CD4-positive, alpha-beta memory T cell (primary cell): ENCODE results near the gene TBRG4. TPM values are rescaled to one million over a fixed set of nuclear protein-coding genes. Genes with fewer than 3 reads are reported as not detected.

Experiments
- CTCF ChIA-PET: fragments of 350-600 bp; sonication (Branson Sonifier 250); formaldehyde crosslinking; loops from one replicate; lab custom pipeline; 2021; ENCODE audit warnings: inconsistent platforms; ENCODE audit not compliant: partially characterized antibody; lab: Charles Lee
- POLR2A ChIA-PET: fragments of 350-600 bp; sonication (Branson Sonifier 250); formaldehyde crosslinking; loops from one replicate; lab custom pipeline; 2021; ENCODE audit not compliant: partially characterized antibody; lab: Charles Lee
- DNase-seq, 5 donors: peaks; one replicate each; pipeline versions ENCODE4 v3.0.0 to v3.0.0-alpha.2; 2020 to 2022; ENCODE audit warnings: mixed read lengths in 1 of 5
- H3K27ac ChIP-seq: one replicate; pipeline ENCODE4 v1.7.0; 2013; ENCODE audit warnings: low read depth, low read length
- H3K27me3 ChIP-seq: 2 replicates; pipeline ENCODE4 v1.7.0; 2013; ENCODE audit warnings: mild to moderate bottlenecking, low read length, moderate library complexity; ENCODE audit not compliant: insufficient read depth
- H3K36me3 ChIP-seq: 2 replicates; pipeline ENCODE4 v1.7.0; 2013; ENCODE audit warnings: mild to moderate bottlenecking, low read length, moderate library complexity; ENCODE audit not compliant: insufficient read depth
- H3K4me1 ChIP-seq: 2 replicates; pipeline ENCODE4 v1.7.0; 2013; ENCODE audit warnings: mild to moderate bottlenecking, low read length, moderate library complexity; ENCODE audit not compliant: insufficient read depth
- H3K4me3 ChIP-seq, 2 donors: one replicate each; pipeline ENCODE4 v1.7.0; 2013; ENCODE audit warnings: low read length in 2 of 2, mild to moderate bottlenecking in 1 of 2
- H3K9me3 ChIP-seq, 2 donors: one replicate each; pipeline ENCODE4 v1.7.0; 2013; ENCODE audit warnings: low read length in 2 of 2, control low read depth in 1 of 2; ENCODE audit not compliant: control insufficient read depth in 1 of 2
- H3K27ac Mint-ChIP-seq, 7 donors: one replicate each; pipeline ENCODE4 v1.8.0; 2020 to 2021; ENCODE audit warnings: mixed read lengths in 7 of 7, mild to moderate bottlenecking in 6 of 7, inconsistent platforms in 3 of 7, moderate library complexity in 3 of 7
- H3K27me3 Mint-ChIP-seq, 2 donors: one replicate each; pipeline ENCODE4 v1.8.0; 2020 to 2021; ENCODE audit warnings: mixed read lengths in 2 of 2
- H3K36me3 Mint-ChIP-seq, 2 donors: one replicate each; pipeline ENCODE4 v1.8.0; 2020 to 2021; ENCODE audit warnings: mixed read lengths in 2 of 2, inconsistent platforms in 1 of 2, mild to moderate bottlenecking in 1 of 2
- H3K4me1 Mint-ChIP-seq, 4 donors: one replicate each; pipeline ENCODE4 v1.8.0; 2020 to 2021; ENCODE audit warnings: mixed read lengths in 4 of 4, mild to moderate bottlenecking in 1 of 4
- H3K4me3 Mint-ChIP-seq, 8 donors: one replicate each; pipeline ENCODE4 v1.8.0; 2020 to 2021; ENCODE audit warnings: mixed read lengths in 8 of 8, mild to moderate bottlenecking in 7 of 8, moderate library complexity in 6 of 8, inconsistent platforms in 3 of 8
- H3K9me3 Mint-ChIP-seq, 8 donors: one replicate each; pipeline ENCODE4 v1.8.0; 2020 to 2021; ENCODE audit warnings: mixed read lengths in 8 of 8, mild to moderate bottlenecking in 5 of 8, inconsistent platforms in 3 of 8, moderate library complexity in 1 of 8
- intact Hi-C: fragments of 100-400 bp; cut with micrococcal nuclease; formaldehyde crosslinking; loops from one replicate; pipeline ENCODE4 v1.15.1; 2023
- polyA plus RNA-seq, 2 donors: library from polyadenylated mRNA; unstranded; fragments of 300-500 nt; fragmentation: Illumina TruSeq; gene quantifications; one replicate each; pipeline ENCODE4 v1.2.3, GENCODE V29; 2021
- total RNA-seq, 2 experiments: library from RNA; stranded (reverse); gene quantifications; one replicate each; pipeline ENCODE4 v1.2.3, GENCODE V29; 2021

TBRG4 gene
- 100 to 1,000 TPM; 103 to 129 TPM for total RNA-seq
- 10 to 100 TPM; 48.5 to 65.3 TPM for polyA plus RNA-seq

DNA sequence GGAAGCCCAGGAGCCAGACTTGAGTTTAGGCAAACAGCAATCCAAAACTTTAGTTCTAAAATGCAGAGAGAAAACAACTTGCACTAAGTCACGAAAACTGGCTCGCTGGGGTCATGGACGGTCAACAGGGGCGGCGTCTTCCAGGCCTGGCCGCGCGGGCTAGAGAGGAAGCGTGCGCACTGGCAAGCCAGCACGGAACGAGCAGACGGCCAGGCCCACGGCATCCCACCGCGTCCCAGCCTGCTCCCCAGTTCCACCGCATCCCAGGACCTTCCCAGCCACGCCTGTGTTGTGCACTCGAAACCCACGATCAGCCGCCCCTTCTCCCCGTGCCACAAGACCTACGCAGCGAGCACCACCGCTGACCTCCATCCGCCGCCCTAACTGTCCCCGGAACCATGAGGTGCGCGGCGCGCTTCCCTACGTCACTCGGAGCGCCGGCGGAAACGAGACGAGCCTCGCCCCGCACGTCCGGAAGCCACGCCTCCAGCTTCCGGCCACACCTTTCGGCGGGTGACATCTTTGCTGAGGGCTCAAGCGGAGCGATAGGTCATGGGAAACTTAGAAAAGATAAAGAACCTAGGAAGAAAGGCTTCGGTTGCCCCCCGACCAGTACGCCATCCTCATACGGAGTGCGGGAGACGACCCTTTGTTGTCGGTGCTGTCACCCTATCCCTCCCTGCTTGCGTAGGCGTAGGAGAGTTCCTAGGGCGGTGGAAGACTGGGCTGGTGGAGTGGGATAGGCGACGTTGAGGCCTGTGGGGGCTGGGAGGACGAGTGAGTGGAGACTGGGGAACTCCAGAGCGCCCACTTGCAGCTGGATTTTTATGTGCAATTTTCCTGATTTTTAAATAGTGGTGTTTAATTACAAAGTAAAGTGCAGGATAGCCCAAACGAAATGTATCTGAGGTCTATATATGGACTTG lies at the start of gene TBRG4:
Gene TBRG4 (minus strand): TSS at position 400 of the 926 bp plus-strand sequence. CDS start 2,460 bp downstream, outside the sequence.
- peaks cover 48% of the 10 kb centered on the region for H3K4me1 ChIP-seq

DNA sequence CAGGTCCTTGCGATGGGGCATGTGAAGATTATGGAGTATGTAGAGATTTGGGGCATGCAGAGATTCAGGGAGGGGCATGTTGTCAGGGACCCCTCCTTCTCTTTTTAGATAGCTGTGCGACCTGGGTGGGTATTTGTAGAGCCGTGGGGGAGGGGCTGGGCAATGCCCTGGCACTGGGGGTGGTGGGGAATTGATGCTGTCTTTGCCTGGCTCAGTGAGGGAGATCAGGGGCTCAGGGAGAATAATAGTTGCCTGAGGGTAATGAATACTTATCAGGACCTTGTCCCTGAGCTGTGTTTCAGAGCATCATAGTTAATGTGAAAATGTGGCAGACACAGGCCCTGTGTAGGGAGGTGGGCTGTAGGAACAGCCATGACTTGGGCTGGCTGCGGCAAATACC lies 49.6 kb upstream of the TBRG4 start:
- Mint-ChIP-seq H3K27me3 (peaks cover 9 to 17% of the 10 kb centered on the region in 2 donors), H3K4me1 (peaks cover 3 to 9% (median 7%) of the 10 kb centered on the region in 4 donors), H3K4me3 (no peak overlapping the region), H3K36me3 (no peaks in the 10 kb centered on the region), H3K9me3 (peaks cover 0 to 6% (median under 1%) of the 10 kb centered on the region in 8 donors), H3K27ac (peak overlapping the region in 1 of 7 donors; percentile 37)
- Histone ChIP-seq H3K27ac (no peak overlapping the region), H3K4me3 (no peak overlapping the region), H3K36me3 (no peaks in the 10 kb centered on the region), H3K27me3 (peaks cover 3% of the 10 kb centered on the region), H3K9me3 (peaks cover 0 to 5% of the 10 kb centered on the region in 2 donors), H3K4me1 (no peaks in the 10 kb centered on the region)
- intact Hi-C loops: no loop called here
- CTCF ChIA-PET: interaction anchor here (1.6 kb wide), 1 partner anchor 100 kb away, joined by 5 read pairs; no protein-coding TSS in a partner anchor
- POLR2A ChIA-PET: no interaction called here
- DNase-seq: no peak

More for the DNA sequence above, at the start of gene TBRG4:
- intact Hi-C loops: loop anchor here (1.0 to 2.0 kb wide), 7 partner anchors 112 to 1029 kb away; partner anchors contain the start of genes H2AZ2, MYO1G, NUDCD3 and OGDH
- Mint-ChIP-seq H3K9me3 (peaks cover 0 to 4% (median 0%) of the 10 kb centered on the region in 8 donors), H3K36me3 (peaks cover 17 to 38% of the 10 kb centered on the region in 2 donors), H3K27ac (peak within 1 kb of the TSS; percentile 97 to 100 (median 99)), H3K4me3 (peak within 1 kb of the TSS; percentile 91 to 99 (median 97)), H3K27me3 (peaks cover 4% of the 10 kb centered on the region in 2 donors), H3K4me1 (peaks cover 28 to 60% (median 44%) of the 10 kb centered on the region in 4 donors)
- ChIA-PET POLR2A (interaction anchor here (0.9 to 3.6 kb wide), 27 partner anchors 10 to 621 kb away, joined by 3 to 32 read pairs (median 5); partner anchors contain the start of genes DDX56, H2AZ2, MYO1G and NUDCD3), CTCF (interaction anchor here (0.6 to 2.9 kb wide), 5 partner anchors 24 to 255 kb away, joined by 3 to 13 read pairs (median 4); no protein-coding TSS in a partner anchor)
- Histone ChIP-seq H3K9me3 (no peaks in the 10 kb centered on the region), H3K4me3 (peak within 1 kb of the TSS; percentile 94 to 95), H3K36me3 (peaks cover 28% of the 10 kb centered on the region), H3K27me3 (no peaks in the 10 kb centered on the region), H3K27ac (peak within 1 kb of the TSS; percentile 87)
- peak; percentile 91 to 94 (median 94) for DNase-seq

DNA sequence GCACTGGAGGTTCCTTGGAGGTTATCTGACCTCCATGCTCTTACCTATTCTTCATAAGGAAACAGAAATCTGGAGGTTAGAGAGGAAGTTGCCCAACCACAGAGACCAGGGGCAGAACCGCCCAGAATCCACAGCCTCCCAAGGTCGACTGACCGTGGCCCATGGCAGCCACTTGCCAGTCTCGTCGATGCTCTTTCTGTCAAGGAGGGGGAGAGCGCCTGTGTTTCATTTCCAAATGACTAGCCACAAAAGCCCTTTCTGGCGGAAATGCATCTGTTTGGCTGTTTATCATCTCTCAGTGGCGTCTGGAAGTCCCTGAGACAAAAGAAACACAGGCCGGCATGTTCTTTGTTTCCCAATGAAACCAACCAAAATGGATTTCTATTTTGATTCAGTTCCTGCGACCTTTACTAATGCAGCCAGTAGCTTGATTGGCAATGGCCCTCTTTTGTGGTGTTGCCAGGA lies 49.0 kb upstream of the TBRG4 start:
- no peak for DNase-seq
- Histone ChIP-seq H3K27me3 (peaks cover 6% of the 10 kb centered on the region), H3K36me3 (no peaks in the 10 kb centered on the region), H3K4me1 (no peaks in the 10 kb centered on the region), H3K9me3 (peaks cover 0 to 5% of the 10 kb centered on the region in 2 donors), H3K4me3 (no peak overlapping the region), H3K27ac (no peak overlapping the region)
- peaks cover 3 to 9% (median 7%) of the 10 kb centered on the region in 4 donors for H3K4me1 Mint-ChIP-seq
- H3K27ac Mint-ChIP-seq: no peak overlapping the region
- POLR2A ChIA-PET: no interaction called here
- peak overlapping the region in 1 of 8 donors; percentile 15 for H3K4me3 Mint-ChIP-seq
- intact Hi-C loops: no loop called here
- no peaks in the 10 kb centered on the region for H3K36me3 Mint-ChIP-seq
- CTCF ChIA-PET: interaction anchor here (1.6 kb wide), 1 partner anchor 100 kb away, joined by 5 read pairs; no protein-coding TSS in a partner anchor
- peaks cover 0 to 6% (median under 1%) of the 10 kb centered on the region in 8 donors for H3K9me3 Mint-ChIP-seq
- H3K27me3 Mint-ChIP-seq: peaks cover 9 to 19% of the 10 kb centered on the region in 2 donors

DNA sequence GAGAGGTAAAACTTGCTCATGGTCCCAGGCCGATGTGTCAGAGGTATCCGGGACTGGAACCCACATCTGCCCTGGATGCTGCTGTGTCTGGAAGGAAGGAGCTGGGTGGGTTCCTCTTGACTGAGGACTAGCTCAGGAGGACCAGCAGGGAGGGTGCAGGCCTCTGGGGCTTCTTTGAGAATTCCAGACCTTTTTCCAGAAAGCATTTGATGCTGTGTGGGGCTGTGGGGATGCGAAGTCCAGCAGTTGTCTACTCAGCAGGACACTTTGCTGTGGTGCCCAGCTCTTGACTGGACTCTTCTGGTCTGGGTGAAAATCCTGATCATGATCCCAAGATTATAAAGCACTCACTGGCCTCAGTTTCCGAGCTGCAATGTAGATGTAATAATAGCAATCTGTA lies 47.8 kb upstream of the TBRG4 start:
- Histone ChIP-seq H3K4me1 (no peaks in the 10 kb centered on the region), H3K9me3 (peaks cover 0 to 3% of the 10 kb centered on the region in 2 donors), H3K36me3 (no peaks in the 10 kb centered on the region), H3K27ac (no peak overlapping the region), H3K4me3 (no peak overlapping the region), H3K27me3 (peaks cover 6% of the 10 kb centered on the region)
- H3K36me3 Mint-ChIP-seq: no peaks in the 10 kb centered on the region
- intact Hi-C loops: no loop called here
- peaks cover 3 to 9% (median 7%) of the 10 kb centered on the region in 4 donors for H3K4me1 Mint-ChIP-seq
- no peak overlapping the region for H3K27ac Mint-ChIP-seq
- DNase-seq: no peak
- peaks cover 9 to 25% of the 10 kb centered on the region in 2 donors for H3K27me3 Mint-ChIP-seq
- CTCF ChIA-PET: interaction anchor here (0.6 kb wide), 1 partner anchor 695 kb away, joined by 4 read pairs; no protein-coding TSS in a partner anchor
- POLR2A ChIA-PET: no interaction called here
- peaks cover 0 to 2% (median 0%) of the 10 kb centered on the region in 8 donors for H3K9me3 Mint-ChIP-seq
- no peak overlapping the region for H3K4me3 Mint-ChIP-seq

DNA sequence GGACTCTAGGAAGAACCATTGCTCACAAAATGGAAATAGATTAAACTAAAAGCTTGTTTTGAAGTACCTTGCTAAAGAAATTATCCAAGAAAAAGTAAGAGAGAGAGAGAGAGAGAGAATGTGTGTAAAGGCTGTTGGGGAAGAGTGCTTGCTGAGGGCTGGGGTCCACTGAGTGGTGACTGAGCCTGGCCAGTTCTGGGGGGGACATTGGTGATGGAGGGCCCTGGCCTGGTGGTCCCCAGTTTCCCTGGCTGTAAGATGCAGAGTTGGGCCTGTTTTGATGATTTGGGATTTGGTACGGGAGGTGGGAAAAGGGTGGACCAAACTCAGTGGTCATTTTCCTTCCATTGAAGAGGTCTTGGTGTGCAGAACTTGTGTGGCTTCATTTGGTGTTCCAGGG lies 47.0 kb upstream of the TBRG4 start:
- H3K36me3 Mint-ChIP-seq: no peaks in the 10 kb centered on the region
- peak overlapping the region in 2 of 8 donors; percentile 22 to 37 for H3K4me3 Mint-ChIP-seq
- peak overlapping the region in 1 of 7 donors; percentile 37 for H3K27ac Mint-ChIP-seq
- Histone ChIP-seq H3K27ac (no peak overlapping the region), H3K4me3 (no peak overlapping the region), H3K27me3 (peaks cover 6% of the 10 kb centered on the region), H3K36me3 (no peaks in the 10 kb centered on the region), H3K4me1 (no peaks in the 10 kb centered on the region), H3K9me3 (no peaks in the 10 kb centered on the region)
- intact Hi-C loops: no loop called here
- ChIA-PET POLR2A (no interaction called here), CTCF (interaction anchor here (5.5 kb wide), 1 partner anchor 102 kb away, joined by 40 read pairs; no protein-coding TSS in a partner anchor)
- DNase-seq: no peak
- peaks cover 9 to 27% of the 10 kb centered on the region in 2 donors for H3K27me3 Mint-ChIP-seq
- peaks cover 3 to 9% (median 7%) of the 10 kb centered on the region in 4 donors for H3K4me1 Mint-ChIP-seq
- no peaks in the 10 kb centered on the region for H3K9me3 Mint-ChIP-seq

DNA sequence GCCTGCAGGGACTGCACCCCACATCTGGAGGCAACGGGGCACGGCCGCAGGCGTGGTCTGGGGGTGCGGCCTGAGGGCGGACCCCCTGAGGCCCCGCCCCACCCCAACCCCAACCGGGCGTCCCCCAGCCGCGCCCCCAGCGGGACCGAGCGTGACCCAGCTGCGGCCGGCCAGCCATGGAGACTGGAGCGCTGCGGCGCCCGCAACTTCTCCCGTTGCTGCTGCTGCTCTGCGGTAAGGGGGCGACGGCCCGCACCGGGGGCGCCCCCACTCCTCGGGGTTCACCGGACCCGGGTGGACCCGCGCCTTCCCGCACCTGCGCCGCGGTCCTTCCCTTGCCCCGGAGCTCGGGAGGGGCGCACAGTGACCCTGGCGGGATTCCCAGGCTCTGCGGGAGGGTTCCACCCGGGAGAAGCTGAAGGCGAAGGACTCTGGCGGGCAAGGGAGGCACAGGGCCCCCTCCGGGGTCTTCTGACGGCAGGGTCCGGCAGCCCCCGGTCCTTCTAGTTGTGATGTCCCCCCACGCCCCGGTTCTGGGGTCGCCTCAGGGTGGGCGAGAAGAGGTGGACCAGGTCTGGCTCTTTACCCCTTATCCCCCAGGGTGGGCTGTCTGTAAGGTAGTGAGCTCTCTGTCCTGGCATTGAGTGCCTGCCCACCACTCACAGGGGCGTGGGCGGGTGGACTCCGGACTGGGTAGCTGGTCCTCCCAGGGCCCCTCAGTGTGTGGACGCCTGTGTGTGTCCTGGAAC lies 46.3 kb upstream of the TBRG4 start, which contains the start of gene RAMP3:
Gene RAMP3 (plus strand): TSS at position 139 of the 749 bp plus-strand sequence. CDS start 38 bp downstream, at position 177.
- no peaks in the 10 kb centered on the region for H3K9me3 ChIP-seq
- Mint-ChIP-seq H3K27ac (peak within 1 kb of the TSS in 2 of 7 donors; percentile 37 to 60), H3K36me3 (no peaks in the 10 kb centered on the region), H3K4me1 (peaks cover 2 to 9% (median 7%) of the 10 kb centered on the region in 4 donors), H3K9me3 (no peaks in the 10 kb centered on the region), H3K4me3 (peak within 1 kb of the TSS in 5 of 8 donors; percentile 22 to 55 (median 40)), H3K27me3 (peaks cover 9 to 29% of the 10 kb centered on the region in 2 donors)
- H3K4me3 ChIP-seq: no peak within 1 kb of the TSS
- CTCF ChIA-PET: interaction anchor here (5.5 kb wide), 1 partner anchor 102 kb away, joined by 40 read pairs; no protein-coding TSS in a partner anchor
- H3K27ac ChIP-seq: no peak within 1 kb of the TSS
- POLR2A ChIA-PET: no interaction called here
- H3K36me3 ChIP-seq: no peaks in the 10 kb centered on the region
- intact Hi-C loops: no loop called here
- H3K4me1 ChIP-seq: no peaks in the 10 kb centered on the region
- DNase-seq: no peak
- H3K27me3 ChIP-seq: peaks cover 6% of the 10 kb centered on the region
